ENCODE measurements around the gene HTD2. TPM values are rescaled to one million over a fixed set of nuclear protein-coding genes. Genes with fewer than 3 reads are reported as not detected.
"Not testable (repeated sequence)": the region's sequence is repeated elsewhere in the genome, so short reads cannot be mapped to it uniquely, and the experiment has no call there.

HTD2 gene
- total RNA-seq, 1 donor from 2014 or later, result 11.5 TPM

DNA sequence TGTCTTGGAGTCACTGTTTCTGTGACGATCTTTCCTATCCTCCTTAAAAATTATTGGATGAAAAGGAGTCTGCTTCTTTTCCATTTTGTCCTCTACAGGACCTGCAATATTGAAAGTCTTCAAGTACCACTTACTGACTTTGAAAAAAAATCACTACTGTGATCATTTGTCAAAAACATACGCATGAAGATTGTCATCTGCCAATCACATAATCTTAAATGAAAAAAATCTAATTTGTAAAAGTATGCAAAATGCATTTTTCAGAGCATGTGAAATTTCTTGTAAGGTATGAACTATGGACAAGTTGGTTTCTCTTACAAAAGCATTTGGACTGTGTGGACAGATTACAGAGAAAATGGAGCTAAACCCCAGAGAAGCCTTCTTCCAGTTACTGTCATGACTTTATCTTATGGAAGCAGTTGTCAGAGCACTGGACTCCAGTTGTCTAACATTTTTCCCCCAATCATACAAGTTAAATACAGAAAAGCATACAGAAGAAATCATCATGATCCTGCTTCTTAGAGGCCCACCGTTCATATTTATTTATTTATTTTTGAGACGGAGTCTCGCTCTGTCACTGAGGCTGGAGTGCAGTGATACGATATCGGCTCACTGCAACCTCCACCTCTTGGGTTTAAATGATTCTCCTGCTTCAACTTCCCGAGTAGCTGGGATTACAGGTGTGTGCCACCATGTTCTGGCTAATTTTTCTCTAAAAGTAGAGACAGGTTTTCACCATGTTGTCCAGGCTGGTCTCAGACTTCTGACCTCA, 23.0 kb downstream of the HTD2 start:
- H3K4me3 Mint-ChIP-seq, result no peak overlapping the region

DNA sequence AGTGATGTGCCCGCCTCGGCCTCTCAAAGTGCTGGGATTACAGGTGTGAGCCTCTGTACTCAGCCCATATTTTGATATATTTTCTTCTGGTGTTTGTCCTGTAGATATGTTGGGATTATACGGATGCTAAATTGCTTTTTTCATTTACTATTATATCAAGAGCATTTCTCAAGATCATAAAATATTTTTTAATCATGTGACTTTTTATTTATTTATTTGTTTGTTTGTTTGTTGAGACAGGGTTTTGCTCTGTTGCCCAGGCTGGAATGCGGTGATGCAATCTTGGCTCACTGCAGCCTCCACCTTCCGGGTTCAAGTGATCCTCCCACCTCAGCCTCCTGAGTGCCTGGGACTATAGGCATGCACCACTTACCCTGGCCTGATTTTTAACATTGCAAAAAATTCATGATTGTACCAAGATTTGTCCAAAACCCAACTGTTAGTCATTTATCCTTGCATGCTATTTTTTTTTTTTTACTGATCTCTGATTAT, 23.6 kb downstream of the HTD2 start:
- Mint-ChIP-seq H3K36me3 (ENCODE audit: low read depth) (peaks cover 2% of the 10 kb centered on the region), H3K4me3 (no peak overlapping the region), H3K4me1 (ENCODE audit: low read depth) (peaks cover 34% of the 10 kb centered on the region), H3K27me3 (ENCODE audit: insufficient read depth) (no peaks in the 10 kb centered on the region), H3K27ac (no peak overlapping the region), H3K9me3 (no peaks in the 10 kb centered on the region)
- no peak for DNase-seq (ENCODE audit: low spot score)
- intact Hi-C loops (cut with micrococcal nuclease), result loop anchor here (5.0 kb wide), 1 partner anchor 1408 kb away; no protein-coding TSS in a partner anchor

More for the DNA sequence above, 23.0 kb downstream of the HTD2 start:
- H3K27ac Mint-ChIP-seq, result no peak overlapping the region
- intact Hi-C loops (cut with micrococcal nuclease), result no loop called here
- H3K9me3 Mint-ChIP-seq, result no peaks in the 10 kb centered on the region
- no peaks in the 10 kb centered on the region for H3K27me3 Mint-ChIP-seq (ENCODE audit: insufficient read depth)
- H3K4me1 Mint-ChIP-seq (ENCODE audit: low read depth), result peaks cover 34% of the 10 kb centered on the region
- peaks cover 2% of the 10 kb centered on the region for H3K36me3 Mint-ChIP-seq (ENCODE audit: low read depth)
- no peak for DNase-seq (ENCODE audit: low spot score)

- no peaks in the 10 kb centered on the region for H3K9me3 Mint-ChIP-seq
- no peaks in the 10 kb centered on the region for H3K27me3 Mint-ChIP-seq (ENCODE audit: insufficient read depth)
- intact Hi-C loops (cut with micrococcal nuclease), result loop anchor here (1.0 to 5.0 kb wide), 4 partner anchors 7 to 1409 kb away; no protein-coding TSS in a partner anchor
- H3K27ac Mint-ChIP-seq, result peak overlapping the region; percentile 57
- peaks cover 10% of the 10 kb centered on the region for H3K36me3 Mint-ChIP-seq (ENCODE audit: low read depth)
- H3K4me3 Mint-ChIP-seq, result peak overlapping the region; percentile 81
- no peak for DNase-seq (ENCODE audit: low spot score)
- H3K4me1 Mint-ChIP-seq (ENCODE audit: low read depth), result peaks cover 43% of the 10 kb centered on the region
Measured at GRCh38 chr3:58331593-58332152, 25.4 kb downstream of the HTD2 start.

GRCh38 chr3:58332575-58333188, 26.4 kb downstream of the HTD2 start, which contains the start of gene PXK:
TSS of gene PXK (plus strand) at chr3:58332892. CDS start at chr3:58332989, 97 bp downstream.
- H3K4me1 Mint-ChIP-seq (ENCODE audit: low read depth), result peaks cover 48% of the 10 kb centered on the region
- peak within 1 kb of the TSS; percentile 100 for H3K4me3 Mint-ChIP-seq
- intact Hi-C loops (cut with micrococcal nuclease), result loop anchor here (1.0 to 5.0 kb wide), 6 partner anchors 8 to 1410 kb away; no protein-coding TSS in a partner anchor
- no peaks in the 10 kb centered on the region for H3K9me3 Mint-ChIP-seq
- H3K27me3 Mint-ChIP-seq (ENCODE audit: insufficient read depth), result no peaks in the 10 kb centered on the region
- DNase-seq (ENCODE audit: low spot score), result peak; percentile 83
- peak within 1 kb of the TSS; percentile 99 for H3K27ac Mint-ChIP-seq
- H3K36me3 Mint-ChIP-seq (ENCODE audit: low read depth), result peaks cover 15% of the 10 kb centered on the region

- Mint-ChIP-seq H3K27me3 (ENCODE audit: insufficient read depth) (no peaks in the 10 kb centered on the region), H3K9me3 (no peaks in the 10 kb centered on the region), H3K4me1 (ENCODE audit: low read depth) (peaks cover 48% of the 10 kb centered on the region), H3K27ac (peak overlapping the region; percentile 99), H3K4me3 (peak overlapping the region; percentile 100), H3K36me3 (ENCODE audit: low read depth) (peaks cover 15% of the 10 kb centered on the region)
- peak; percentile 27 for DNase-seq (ENCODE audit: low spot score)
- intact Hi-C loops (cut with micrococcal nuclease), result loop anchor here (1.0 to 5.0 kb wide), 6 partner anchors 13 to 1411 kb away; no protein-coding TSS in a partner anchor
Measured at GRCh38 chr3:58333206-58334012, 27.1 kb downstream of the HTD2 start.

GRCh38 chr3:58334013-58334321, 27.6 kb downstream of the HTD2 start:
- Mint-ChIP-seq H3K36me3 (ENCODE audit: low read depth) (peaks cover 18% of the 10 kb centered on the region), H3K4me1 (ENCODE audit: low read depth) (peaks cover 51% of the 10 kb centered on the region), H3K4me3 (peak overlapping the region; percentile 100), H3K9me3 (no peaks in the 10 kb centered on the region), H3K27me3 (ENCODE audit: insufficient read depth) (no peaks in the 10 kb centered on the region), H3K27ac (peak overlapping the region; percentile 99)
- intact Hi-C loops (cut with micrococcal nuclease), result loop anchor here (1.0 to 5.0 kb wide), 3 partner anchors 13 to 1412 kb away; no protein-coding TSS in a partner anchor
- DNase-seq (ENCODE audit: low spot score), result no peak

- intact Hi-C loops (cut with micrococcal nuclease), result loop anchor here (1.0 to 5.0 kb wide), 3 partner anchors 14 to 1412 kb away; no protein-coding TSS in a partner anchor
- no peaks in the 10 kb centered on the region for H3K27me3 Mint-ChIP-seq (ENCODE audit: insufficient read depth)
- H3K36me3 Mint-ChIP-seq (ENCODE audit: low read depth), result peaks cover 23% of the 10 kb centered on the region
- H3K9me3 Mint-ChIP-seq, result no peaks in the 10 kb centered on the region
- peaks cover 56% of the 10 kb centered on the region for H3K4me1 Mint-ChIP-seq (ENCODE audit: low read depth)
- DNase-seq (ENCODE audit: low spot score), result no peak
- H3K4me3 Mint-ChIP-seq, result peak overlapping the region; percentile 100
- peak overlapping the region; percentile 99 for H3K27ac Mint-ChIP-seq
Measured at GRCh38 chr3:58334506-58334884, 28.2 kb downstream of the HTD2 start.

- Mint-ChIP-seq H3K27me3 (ENCODE audit: insufficient read depth) (no peaks in the 10 kb centered on the region), H3K27ac (peak overlapping the region; percentile 99), H3K9me3 (no peaks in the 10 kb centered on the region), H3K4me1 (ENCODE audit: low read depth) (peaks cover 54% of the 10 kb centered on the region), H3K36me3 (ENCODE audit: low read depth) (peaks cover 25% of the 10 kb centered on the region), H3K4me3 (peak overlapping the region; percentile 100)
- intact Hi-C loops (cut with micrococcal nuclease), result loop anchor here (1.0 to 2.0 kb wide), 4 partner anchors 11 to 29 kb away; partner anchors contain the start of genes HTD2 and RPP14
- no peak for DNase-seq (ENCODE audit: low spot score)
Measured at GRCh38 chr3:58335652-58335947, 29.3 kb downstream of the HTD2 start.

DNA sequence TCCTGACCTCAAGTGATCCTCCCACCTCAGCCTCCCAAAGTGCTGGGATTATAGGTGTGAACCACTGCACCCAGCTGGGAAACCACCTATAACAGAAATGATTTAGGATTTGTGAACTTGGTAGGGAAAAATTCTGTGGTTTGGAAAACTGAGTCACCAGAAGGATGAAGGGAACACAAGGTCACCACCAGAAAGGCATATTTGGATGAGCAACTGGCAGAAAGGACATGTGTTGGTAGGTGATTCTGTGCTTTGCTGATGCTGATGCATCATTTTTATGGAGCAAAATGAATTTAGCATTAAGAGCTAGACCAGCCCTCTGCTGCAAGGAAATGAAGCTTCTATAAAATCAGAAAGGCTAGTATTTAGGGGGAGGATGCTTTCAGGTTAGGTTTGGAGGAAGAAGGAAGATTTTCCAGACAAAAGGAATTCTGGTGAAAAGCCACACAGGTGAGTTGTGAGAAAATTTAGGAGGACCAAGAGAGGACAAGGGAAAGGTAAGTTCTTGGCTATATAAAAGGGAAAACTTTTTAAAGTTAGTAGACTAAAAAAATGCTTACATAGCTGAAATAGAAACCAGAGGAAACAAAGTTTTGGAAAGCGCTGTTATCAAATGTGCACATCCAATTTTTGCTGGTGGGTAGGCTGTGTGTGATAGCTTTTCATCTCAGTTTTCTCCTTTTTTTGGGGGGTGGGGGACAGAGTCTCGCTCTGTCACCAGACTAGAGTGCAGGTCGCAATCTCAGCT, 30.0 kb downstream of the HTD2 start:
- peaks cover 30% of the 10 kb centered on the region for H3K36me3 Mint-ChIP-seq (ENCODE audit: low read depth)
- H3K27me3 Mint-ChIP-seq (ENCODE audit: insufficient read depth), result no peaks in the 10 kb centered on the region
- peak overlapping the region; percentile 70 for H3K27ac Mint-ChIP-seq
- DNase-seq (ENCODE audit: low spot score), result no peak
- H3K4me3 Mint-ChIP-seq, result peak overlapping the region; percentile 36
- H3K4me1 Mint-ChIP-seq (ENCODE audit: low read depth), result peaks cover 55% of the 10 kb centered on the region
- H3K9me3 Mint-ChIP-seq, result no peaks in the 10 kb centered on the region
- intact Hi-C loops (cut with micrococcal nuclease), result no loop called here

DNA sequence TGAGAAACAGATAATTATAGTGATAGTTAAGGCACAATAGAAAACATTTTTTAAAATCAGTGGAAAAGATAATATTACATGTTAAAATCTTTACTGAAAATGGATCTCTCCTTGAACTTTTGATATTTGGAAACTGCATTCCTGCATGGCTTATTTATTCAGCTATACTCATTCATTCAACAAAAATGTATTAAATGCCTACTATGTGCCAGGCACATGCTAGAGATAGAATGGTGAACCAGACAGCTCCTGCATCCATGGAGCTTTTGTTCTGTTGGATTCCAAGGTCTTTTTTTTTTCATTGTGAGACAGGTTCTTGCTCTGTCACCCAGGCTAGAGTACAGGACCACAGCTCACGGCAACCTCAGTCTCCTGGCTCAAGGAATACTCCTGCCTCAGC, 30.9 kb downstream of the HTD2 start:
- no peaks in the 10 kb centered on the region for H3K9me3 Mint-ChIP-seq
- H3K27ac Mint-ChIP-seq, result no peak overlapping the region
- H3K36me3 Mint-ChIP-seq (ENCODE audit: low read depth), result peaks cover 30% of the 10 kb centered on the region
- peaks cover 55% of the 10 kb centered on the region for H3K4me1 Mint-ChIP-seq (ENCODE audit: low read depth)
- no peak for DNase-seq (ENCODE audit: low spot score)
- intact Hi-C loops (cut with micrococcal nuclease), result no loop called here
- H3K4me3 Mint-ChIP-seq, result no peak overlapping the region
- no peaks in the 10 kb centered on the region for H3K27me3 Mint-ChIP-seq (ENCODE audit: insufficient read depth)

GRCh38 chr3:58339146-58339545, 32.8 kb downstream of the HTD2 start:
- intact Hi-C loops (cut with micrococcal nuclease), result not testable (repeated sequence)

More at GRCh38 chr3:58339146-58339545, 32.8 kb downstream of the HTD2 start:
- peaks cover 56% of the 10 kb centered on the region for H3K4me1 Mint-ChIP-seq (ENCODE audit: low read depth)
- H3K4me3 Mint-ChIP-seq; H3K27me3 Mint-ChIP-seq (ENCODE audit: insufficient read depth); DNase-seq (ENCODE audit: low spot score); H3K9me3 Mint-ChIP-seq; H3K27ac Mint-ChIP-seq: not testable (repeated sequence)
- H3K36me3 Mint-ChIP-seq (ENCODE audit: low read depth), result peaks cover 37% of the 10 kb centered on the region

Measured in activated T-helper 1 cell treated with anti-CD3 and anti-CD28 coated beads, Interleukin-12 subunit alpha, Interleukin-12 subunit beta, Interleukin-2, Interleukin-4 antibody, amounts not matched to agents 30 ng/mL and 10 ng/mL and 1 ng/mL, durations not matched to agents 14 hours and 24 hours and 36 hours (primary cell).